ENCODE measurements around the gene PRKAG2.

Gene PRKAG2

DNA sequence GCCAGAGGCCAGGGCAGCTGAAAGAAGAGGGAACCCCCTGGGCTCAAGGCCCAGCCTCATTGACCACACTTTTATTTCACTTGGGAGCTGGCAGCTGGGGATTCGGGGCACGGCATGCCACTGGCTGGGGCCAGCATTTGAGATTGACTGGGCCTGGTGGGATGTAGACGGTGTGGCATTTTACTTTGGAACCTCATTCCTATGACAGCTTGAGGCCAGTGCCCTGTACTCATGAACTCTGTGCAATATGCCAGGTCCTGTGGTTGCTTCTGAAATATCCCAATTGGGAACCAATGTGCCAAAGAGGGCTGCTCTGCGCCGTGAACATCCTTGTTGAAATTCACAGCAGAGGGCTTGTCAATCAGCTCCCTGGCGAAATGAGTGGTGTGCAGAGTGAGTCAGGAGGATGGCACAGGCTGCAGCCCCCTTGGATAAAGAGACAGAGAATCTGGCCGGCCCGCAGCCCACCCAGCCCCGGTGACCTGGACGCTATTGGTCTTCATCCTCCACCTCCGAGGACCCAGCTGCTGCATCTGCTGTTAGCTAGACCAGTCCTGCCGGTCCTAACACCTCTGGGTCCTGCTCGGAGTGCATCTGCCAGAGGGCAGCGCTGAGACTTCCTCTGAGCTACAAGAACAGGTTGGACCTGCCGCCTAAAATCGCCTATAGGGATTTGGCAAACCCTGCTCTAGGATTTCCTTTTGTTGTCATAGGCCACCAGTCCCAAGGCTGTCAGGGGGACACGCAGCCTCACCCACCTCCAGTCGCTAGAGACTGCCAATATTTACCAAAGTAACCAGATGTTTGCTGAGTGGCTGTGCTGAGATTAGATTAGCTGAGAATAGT, 58.0 kb downstream of the PRKAG2 start:
- no peak for DNase-seq (ENCODE audit: low read depth in 2 of 2)

DNA sequence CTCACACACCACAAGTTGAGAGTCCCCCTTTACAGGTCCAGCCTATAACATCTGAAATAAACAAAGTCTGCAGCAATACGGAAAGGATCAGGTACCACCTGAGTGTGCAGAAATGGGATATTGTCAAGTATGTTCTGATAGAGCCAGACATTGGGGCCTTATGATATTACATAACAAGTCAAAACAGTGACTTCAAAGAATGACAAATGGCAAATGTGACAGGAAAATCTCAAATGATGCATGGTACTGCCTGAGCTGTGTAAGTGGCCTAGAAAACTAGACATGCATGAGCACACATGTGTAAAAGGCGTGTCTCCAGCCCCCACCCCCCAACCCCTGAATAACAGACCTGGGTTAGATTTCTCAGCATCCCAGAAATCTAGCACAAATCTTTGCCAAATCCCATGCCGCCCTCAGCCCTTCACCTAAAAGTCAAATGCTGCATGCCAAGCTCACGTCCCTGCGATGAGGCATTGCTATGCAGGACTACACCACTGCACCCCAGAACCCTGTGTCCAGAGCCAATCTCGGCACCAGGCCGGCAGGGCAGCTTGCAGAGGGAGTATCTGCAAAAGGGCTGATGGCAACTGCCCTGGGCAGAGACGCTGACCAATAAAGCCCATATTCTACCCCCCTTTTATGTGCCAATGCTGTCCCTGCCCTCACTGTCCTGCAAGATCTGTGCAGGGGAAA, 58.8 kb downstream of the PRKAG2 start:
- no peak for DNase-seq (ENCODE audit: low read depth in 2 of 2)

GRCh38 chr7:151817315-151817690, 59.6 kb downstream of the PRKAG2 start:
- no peak for DNase-seq (ENCODE audit: low read depth in 2 of 2)

GRCh38 chr7:151816562-151817314, 60.2 kb downstream of the PRKAG2 start:
- no peak for DNase-seq (ENCODE audit: low read depth in 2 of 2)

DNA sequence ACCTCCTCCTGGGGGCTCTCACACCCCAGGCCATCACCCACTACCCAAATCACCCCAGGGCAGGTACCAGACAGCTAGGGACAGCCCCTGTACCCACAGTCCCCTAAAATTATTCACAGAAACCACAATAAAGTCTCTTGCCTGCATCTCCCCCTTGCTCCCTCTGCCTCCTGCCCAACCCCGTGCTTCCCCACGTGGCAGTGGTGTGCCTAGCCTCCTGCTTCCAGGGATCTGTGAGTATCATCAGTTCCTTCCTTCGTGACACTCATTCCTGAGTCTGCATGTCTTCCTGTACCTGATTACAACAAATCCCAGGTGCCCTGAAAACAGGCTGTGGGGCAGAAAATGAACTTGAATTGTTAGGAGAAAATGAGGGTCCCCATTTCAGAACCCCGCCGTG, 61.5 kb downstream of the PRKAG2 start:
- DNase-seq (ENCODE audit: low read depth in 2 of 2) = no peak

- no peak for DNase-seq (ENCODE audit: low read depth in 2 of 2)
These were observed 62.4 kb downstream of the PRKAG2 start for GRCh38 chr7:151814400-151815009.

DNA sequence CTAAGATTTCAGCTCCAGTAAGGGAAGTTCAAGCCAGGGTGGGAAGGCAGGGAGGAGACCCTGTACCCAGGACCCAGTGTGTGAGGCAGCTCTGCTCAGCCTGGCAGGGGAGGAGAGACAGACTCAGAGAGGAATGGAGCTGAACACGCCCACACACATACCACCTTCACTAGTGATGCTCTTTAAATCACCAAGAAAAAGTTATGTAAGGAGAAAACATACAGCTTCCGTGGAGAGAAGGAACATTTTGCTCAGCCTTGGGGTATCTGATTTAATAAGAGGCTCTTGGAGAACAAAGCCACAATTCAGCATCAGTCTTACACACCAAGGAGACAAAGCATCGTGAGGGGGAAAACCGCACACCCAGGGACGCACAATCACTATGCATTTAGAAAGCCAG, 62.9 kb downstream of the PRKAG2 start:
- DNase-seq (ENCODE audit: low read depth in 2 of 2) = no peak

GRCh38 chr7:151813445-151813844, 63.5 kb downstream of the PRKAG2 start:
- DNase-seq (ENCODE audit: low read depth in 2 of 2) = no peak

DNA sequence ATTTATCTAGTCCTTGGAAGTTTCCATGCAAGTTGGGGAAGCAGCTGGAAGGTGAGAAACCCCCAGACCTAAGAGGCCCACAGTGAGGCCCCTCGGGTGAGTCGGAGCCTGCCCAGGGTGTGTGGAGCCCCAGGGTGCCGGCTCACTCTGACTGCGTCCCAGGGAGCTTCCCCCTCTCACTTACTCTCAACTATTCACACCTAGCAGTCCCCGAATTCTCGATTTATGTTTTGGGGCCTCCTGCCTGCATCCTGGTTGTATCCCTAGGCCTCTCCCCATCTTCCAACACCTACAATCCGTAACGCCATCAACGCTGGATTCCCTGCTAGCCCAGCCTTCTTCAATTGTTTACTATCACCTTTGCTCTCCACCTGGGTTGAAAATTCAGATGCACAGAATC, 63.9 kb downstream of the PRKAG2 start:
- DNase-seq (ENCODE audit: low read depth in 2 of 2) = no peak

GRCh38 chr7:151810441-151811232, 66.3 kb downstream of the PRKAG2 start:
- DNase-seq (ENCODE audit: low read depth in 2 of 2) = no peak

- no peak for DNase-seq (ENCODE audit: low read depth in 2 of 2)
These were observed 67.1 kb downstream of the PRKAG2 start for GRCh38 chr7:151809864-151810170.

DNA sequence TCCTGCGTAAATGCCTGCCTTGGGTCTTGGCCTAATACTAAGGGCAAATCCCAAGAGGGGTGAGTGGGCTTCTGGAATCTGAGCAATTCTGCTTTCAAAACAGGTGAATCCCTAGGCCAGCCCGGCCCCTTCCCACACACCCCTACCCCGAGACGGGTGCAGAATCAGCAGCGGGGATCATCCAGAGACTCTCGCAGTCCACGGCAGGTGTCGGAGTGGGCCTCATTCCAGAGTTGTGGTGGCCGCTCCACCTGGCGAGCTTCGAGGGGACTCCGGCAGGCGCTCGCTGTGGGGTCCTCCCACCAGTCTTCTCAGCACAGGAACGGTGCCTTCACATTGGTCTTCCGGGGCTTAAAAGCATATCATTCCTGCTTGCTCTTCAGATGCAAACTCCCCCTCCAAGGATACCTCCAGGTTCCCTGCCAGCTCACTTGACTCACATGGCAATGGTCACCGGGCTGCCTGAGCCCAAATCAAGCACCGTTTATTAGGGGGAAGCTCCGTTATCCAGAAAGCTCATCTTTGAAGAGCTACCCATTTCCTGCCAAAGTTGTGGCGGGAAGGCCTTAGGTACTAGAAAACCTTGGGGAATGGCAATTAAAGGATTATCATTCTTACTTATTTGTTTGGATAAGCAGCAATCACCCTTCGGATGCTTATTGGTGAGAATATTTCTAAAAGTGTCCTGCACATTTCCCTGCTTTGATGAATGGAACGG, 67.6 kb downstream of the PRKAG2 start:
- DNase-seq (ENCODE audit: low read depth in 2 of 2) = no peak

DNA sequence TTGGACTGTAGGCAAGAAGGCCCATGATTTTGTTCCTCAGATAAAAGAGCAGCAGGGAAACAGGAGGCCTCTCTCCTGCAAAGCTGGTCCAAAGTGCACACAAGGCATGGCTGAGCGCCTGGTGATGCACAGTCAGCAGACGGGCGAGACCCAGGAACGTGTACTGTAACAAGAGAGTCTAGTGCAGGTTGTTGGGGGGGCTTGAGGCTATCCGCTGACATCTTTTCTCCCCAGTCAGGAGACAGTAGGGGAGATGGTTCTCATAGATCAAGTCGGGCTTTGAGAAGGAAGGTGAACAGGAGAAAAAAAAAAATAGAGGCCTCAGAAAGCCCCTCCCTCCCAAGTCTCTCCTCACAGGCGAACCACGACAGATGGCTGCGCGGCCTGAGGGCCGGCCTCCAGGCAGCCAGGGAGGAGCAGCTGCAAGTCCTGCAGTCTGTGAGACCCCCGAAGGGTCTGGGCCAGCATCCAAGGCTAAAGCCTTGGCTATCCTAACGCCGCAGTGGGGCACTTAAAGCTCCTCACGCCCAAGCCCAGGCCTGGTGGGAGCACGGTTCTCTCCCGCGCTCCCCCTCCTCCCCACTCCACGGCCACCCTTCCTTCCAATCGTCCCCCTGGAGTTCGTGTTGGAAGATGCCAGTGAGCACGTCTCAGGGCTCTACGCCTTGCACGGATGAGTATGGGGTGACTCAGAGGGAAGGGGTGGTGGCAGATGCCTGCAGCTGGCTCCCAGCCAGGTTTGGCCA, 68.3 kb downstream of the PRKAG2 start:
- DNase-seq (ENCODE audit: low read depth in 2 of 2) = no peak

- no peak for DNase-seq (ENCODE audit: low read depth in 2 of 2)
These were observed 69.1 kb downstream of the PRKAG2 start for GRCh38 chr7:151807846-151808245.

- DNase-seq (ENCODE audit: low read depth in 2 of 2) = no peak
These were observed 69.8 kb downstream of the PRKAG2 start for GRCh38 chr7:151806952-151807775.

DNA sequence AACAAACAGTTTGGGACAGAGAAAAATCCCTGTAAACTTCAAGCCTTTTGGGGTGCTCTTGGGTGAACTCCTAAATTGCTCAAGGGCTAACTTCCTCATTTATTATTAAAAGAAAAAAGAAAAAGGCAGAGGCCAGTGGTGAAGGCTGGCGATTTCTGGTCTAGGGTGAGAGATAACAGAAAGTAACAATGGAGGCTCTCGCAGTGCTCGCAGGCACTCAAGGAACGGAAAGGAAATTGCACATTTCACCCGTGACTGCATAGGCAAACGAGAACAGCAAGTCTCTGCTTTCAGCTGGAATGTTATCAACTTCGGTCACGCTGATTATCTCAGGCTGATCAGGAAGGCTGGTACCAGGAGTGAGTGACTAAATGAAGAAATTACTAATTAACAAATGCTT, 70.7 kb downstream of the PRKAG2 start:
- DNase-seq (ENCODE audit: low read depth in 2 of 2) = no peak

- no peak for DNase-seq (ENCODE audit: low read depth in 2 of 2)
These were observed 71.7 kb downstream of the PRKAG2 start for GRCh38 chr7:151805191-151805590.

DNA sequence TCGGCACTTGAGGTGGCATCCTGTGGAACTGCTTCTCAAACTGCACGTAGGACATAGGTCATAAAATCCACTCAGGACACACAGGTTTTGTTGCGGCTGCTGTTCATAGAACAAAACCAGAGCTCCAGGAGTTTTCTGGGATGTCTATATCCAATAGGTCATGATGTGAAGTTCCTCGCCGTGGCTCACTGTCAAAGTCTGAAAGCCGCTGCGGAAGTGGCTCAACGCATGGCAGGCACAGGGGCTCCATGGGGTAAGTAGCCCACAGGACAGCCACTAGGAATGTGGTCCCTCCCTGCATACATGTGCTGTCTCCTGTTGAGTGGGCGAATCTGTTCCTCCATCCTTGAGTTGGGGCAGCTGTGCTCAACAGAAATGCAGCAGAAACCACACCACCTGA, 72.2 kb downstream of the PRKAG2 start:
- no peak for DNase-seq (ENCODE audit: low read depth in 2 of 2)

DNA sequence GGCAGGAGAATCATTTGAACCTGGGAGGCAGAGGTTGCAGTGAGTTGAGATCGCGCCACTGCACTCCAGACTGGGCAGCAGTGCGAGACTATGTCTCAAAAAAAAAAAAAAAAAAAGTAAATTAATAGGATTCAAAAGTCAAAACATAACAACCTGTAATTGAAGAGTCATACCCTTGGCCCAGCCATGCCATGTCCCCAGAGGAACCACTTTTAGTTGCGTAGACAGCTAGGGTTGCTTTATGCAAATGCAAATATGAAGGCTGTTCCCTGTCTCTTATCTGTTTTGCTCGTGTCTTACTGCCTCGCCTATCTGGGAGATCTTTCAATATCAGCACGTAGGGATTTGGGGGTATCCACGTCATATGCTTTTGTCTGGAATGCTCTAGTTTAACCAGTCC, 73.1 kb downstream of the PRKAG2 start:
- no peak for DNase-seq (ENCODE audit: low read depth in 2 of 2)

Data from stimulated activated CD8-positive, alpha-beta memory T cell treated with anti-CD3 and anti-CD28 coated beads, Interleukin-15, amount 100 ng/mL, for 48 hours (primary cell).